Heart left ventricle (tissue), 16 donors: ENCODE data around the gene DPH6. TPM values are rescaled to one million over a fixed set of nuclear protein-coding genes. Genes with fewer than 3 reads are reported as not detected.

ENCODE experiments used
- ATAC-seq, 4 donors: fragments of 200-7000 bp; cut with Tn5 transposase; one replicate each; pipeline ENCODE4 v1.9.1; 2020 to 2022; ENCODE audit warnings: moderate library complexity in 4 of 4, mild to moderate bottlenecking in 3 of 4, moderate number of reproducible peaks in 1 of 4
- DNase-seq, 5 donors: peaks; one replicate each; pipeline ENCODE4 v3.0.0-alpha.2; 2020
- H3K27ac ChIP-seq, 12 donors: fragments of 200-600 bp; sonication (generic) in 4 of 12; one replicate each; pipeline versions ENCODE4 v1.5.0 to v1.8.0; 2016 to 2022; ENCODE audit warnings: mild to moderate bottlenecking in 2 of 12
- H3K27me3 ChIP-seq, 9 donors: fragments of 200-600 bp; sonication (generic) in 2 of 9; one replicate each; pipeline versions ENCODE4 v1.5.1 to v1.8.0; 2016 to 2022; ENCODE audit warnings: mild to moderate bottlenecking in 3 of 9
- H3K36me3 ChIP-seq, 9 donors: fragments of 200-600 bp; sonication (generic) in 2 of 9; one replicate each; pipeline versions ENCODE4 v1.5.0 to v1.8.0; 2018 to 2022; ENCODE audit warnings: mild to moderate bottlenecking in 2 of 9
- H3K4me1 ChIP-seq, 12 donors: fragments of 200-600 bp; sonication (generic) in 4 of 12; one replicate each; pipeline versions ENCODE4 v1.5.0 to v1.8.0; 2016 to 2022; ENCODE audit warnings: mild to moderate bottlenecking in 3 of 12
- H3K4me3 ChIP-seq, 12 donors: fragments of 200-600 bp; sonication (generic) in 4 of 12; one replicate each; pipeline versions ENCODE4 v1.5.0 to v1.8.0; 2017 to 2022; ENCODE audit warnings: mild to moderate bottlenecking in 9 of 12, moderate library complexity in 4 of 12
- H3K9me3 ChIP-seq, 12 donors: fragments of 200-600 bp; sonication (generic) in 4 of 12; one replicate each; pipeline versions ENCODE4 v1.5.0 to v1.8.0; 2016 to 2022; ENCODE audit warnings: mild to moderate bottlenecking in 1 of 12
- POLR2A ChIP-seq, 2 donors: fragments of 450-650 bp; IDR thresholded peaks; one replicate each; pipeline ENCODE4 v1.6.1; 2017; ENCODE audit warnings: antibody characterized with exemption in 2 of 2, mild to moderate bottlenecking in 2 of 2, moderate library complexity in 2 of 2
- WGBS, 4 donors: extraction: QIAGEN DNeasy Blood & Tissue Kit in 2 of 4; methylation state at CpG; one replicate each; pipeline versions ENCODE4 v1.1.5 to v1.1.7; 2013 to 2018; 5-methylcytosine and 5-hydroxymethylcytosine counted together
- intact Hi-C, 10 donors: fragments of 100-400 bp; cut with DNase I; formaldehyde crosslinking; loops; one replicate each; pipeline versions ENCODE4 v1.11.1 to v1.14.2; 2022
- polyA plus RNA-seq, 2 donors: library from polyadenylated mRNA; stranded (reverse); fragments of 200-250 nt; gene quantifications; one replicate each; pipeline ENCODE4 v1.2.3, GENCODE V29; 2013
- total RNA-seq, 9 donors: library from RNA; depleted of rRNA in 2 of 9; stranded (reverse); fragments of >200 nt in 2 of 9; fragmentation: NEBNext Ultra II Directional in 3 of 9; extraction: Animal tissue kit (Norgen Biotek cat#: 25700) in 3 of 9; gene quantifications; one replicate each; pipeline versions ENCODE4 v1.1.0 to v1.2.4, GENCODE V29; 2016 to 2023
- TF ChIP-seq, protein P1 (sequence below), 12 donors: fragments of 200-600 bp; sonication (generic) in 4 of 12; IDR thresholded peaks; one replicate each; pipeline versions ENCODE4 v1.5.0 to v1.8.0; 2018 to 2022; ENCODE audit warnings: antibody characterized with exemption in 12 of 12, mild to moderate bottlenecking in 5 of 12
- donor health status: ischemic (EF 13 %, LVEDD 7.1; RV severe dilation, severe dysfunction).
- donor health status: healthy with polysubstance abuse.
- donor health status: DM: no; HTN: yes; CAD: no.
- donor health status: DM: no; HTN: no; CAD: no.
- donor health status: ischemic (EF 25% LVEDD 6.9; RV normal size, moderate dysfunction).
- donor health status: ischemic (EF 25% LVEDD 5.7; RV mildly dilated, moderate dysfunction).
- donor health status: healthy.
- donor health status: DM: yes; HTN: yes; CAD: no.
- donor health status: ischemic (EF 35%, LVEDD 5.7; RV mildly dilated, moderate dysfunction).
- donor health status: nonischemic (EF 11% LVEDD 7.7; RV severe dilation, severe dysfunction).
- donor health status: DM: yes; HTN: yes; CAD: no.
- donor health status: PGD.
- donor health status: ischemic (EF 29% LVEDD 5.4; RV normal size, mild dysfunction).
- donor health status: nonischemic (EF 23%, LVEDD 6.1; RV moderate dilation, normal function).

Gene DPH6
- total and polyA plus RNA-seq, 11 donors: 5.9 to 24.8 (median 15.7) TPM

DNA sequence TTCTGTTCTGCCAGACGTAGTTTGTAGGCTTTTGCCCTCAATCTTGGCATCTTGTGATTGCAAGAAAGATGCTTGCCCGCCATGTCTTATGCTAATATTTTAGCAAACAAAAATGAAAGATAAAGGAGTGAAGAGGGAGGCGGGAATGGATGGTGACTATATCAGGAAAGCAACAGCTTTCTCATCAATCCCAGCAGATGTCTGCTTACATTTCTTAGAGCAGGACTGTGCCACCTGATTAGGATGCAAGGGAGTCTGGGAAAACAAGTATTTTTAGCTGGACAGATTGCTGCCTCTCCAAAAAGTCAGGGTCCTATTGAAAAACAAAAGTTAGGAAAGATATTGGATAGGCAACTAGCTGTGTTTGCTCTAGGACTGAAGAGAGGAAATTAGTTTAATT is 34.6 kb upstream of the DPH6 start:
- DNase-seq (no peak), ATAC-seq (peak in 1 of 4 donors; percentile 15)
- Histone ChIP-seq H3K9me3 (no peaks in the 10 kb centered on the region), H3K27ac (peak overlapping the region in 5 of 12 donors; percentile 7 to 25 (median 14)), H3K4me3 (no peak overlapping the region), H3K36me3 (no peaks in the 10 kb centered on the region), H3K27me3 (no peaks in the 10 kb centered on the region), H3K4me1 (peaks cover 0 to 25% (median 7%) of the 10 kb centered on the region in 12 donors)
- 78 to 87% (median 80%) methylated on average over 3 of the region's 3 CpGs for WGBS, 4 donors
- no peak for TF ChIP-seq POLR2A (IDR thresholded peaks at IDR 0.05)
- TF ChIP-seq, protein P1, sequence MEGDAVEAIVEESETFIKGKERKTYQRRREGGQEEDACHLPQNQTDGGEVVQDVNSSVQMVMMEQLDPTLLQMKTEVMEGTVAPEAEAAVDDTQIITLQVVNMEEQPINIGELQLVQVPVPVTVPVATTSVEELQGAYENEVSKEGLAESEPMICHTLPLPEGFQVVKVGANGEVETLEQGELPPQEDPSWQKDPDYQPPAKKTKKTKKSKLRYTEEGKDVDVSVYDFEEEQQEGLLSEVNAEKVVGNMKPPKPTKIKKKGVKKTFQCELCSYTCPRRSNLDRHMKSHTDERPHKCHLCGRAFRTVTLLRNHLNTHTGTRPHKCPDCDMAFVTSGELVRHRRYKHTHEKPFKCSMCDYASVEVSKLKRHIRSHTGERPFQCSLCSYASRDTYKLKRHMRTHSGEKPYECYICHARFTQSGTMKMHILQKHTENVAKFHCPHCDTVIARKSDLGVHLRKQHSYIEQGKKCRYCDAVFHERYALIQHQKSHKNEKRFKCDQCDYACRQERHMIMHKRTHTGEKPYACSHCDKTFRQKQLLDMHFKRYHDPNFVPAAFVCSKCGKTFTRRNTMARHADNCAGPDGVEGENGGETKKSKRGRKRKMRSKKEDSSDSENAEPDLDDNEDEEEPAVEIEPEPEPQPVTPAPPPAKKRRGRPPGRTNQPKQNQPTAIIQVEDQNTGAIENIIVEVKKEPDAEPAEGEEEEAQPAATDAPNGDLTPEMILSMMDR (IDR thresholded peaks at IDR 0.05): no peak
- intact Hi-C loops: no loop called here

DNA sequence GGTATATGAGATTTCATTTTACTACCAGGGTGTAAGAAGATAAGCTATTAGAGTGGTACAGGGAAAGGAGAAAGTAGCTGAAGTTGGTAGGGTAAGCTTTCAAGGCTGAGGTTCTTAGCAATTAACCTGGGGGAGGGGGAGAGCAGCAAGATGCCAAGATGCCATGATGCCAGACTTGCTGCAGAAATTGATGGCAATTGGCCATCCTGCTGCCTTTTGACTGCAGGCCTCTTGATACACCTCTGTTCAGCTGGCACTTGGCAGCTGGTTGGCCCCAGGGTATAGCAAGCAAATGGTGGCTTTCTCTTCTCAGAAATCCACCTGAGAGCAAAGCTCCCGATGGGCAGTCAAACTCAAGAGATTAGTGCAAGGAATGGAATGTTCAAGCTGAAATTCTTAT is 21.4 kb upstream of the DPH6 start:
- H3K36me3 ChIP-seq: no peaks in the 10 kb centered on the region
- H3K4me1 ChIP-seq: peaks cover 0 to 13% (median 0%) of the 10 kb centered on the region in 12 donors
- H3K9me3 ChIP-seq: peaks cover 0 to 5% (median 0%) of the 10 kb centered on the region in 12 donors
- peak overlapping the region in 1 of 12 donors; percentile 6 for H3K4me3 ChIP-seq
- TF ChIP-seq POLR2A (IDR thresholded peaks at IDR 0.05): no peak
- TF ChIP-seq, protein P1 (IDR thresholded peaks at IDR 0.05): no peak
- DNase-seq (peak in 2 of 5 donors; percentile 10 to 33), ATAC-seq (peak; percentile 16 to 68 (median 60))
- WGBS, 4 donors: 37 to 60% (median 47%) methylated on average over 1 of the region's 1 CpG
- no peaks in the 10 kb centered on the region for H3K27me3 ChIP-seq
- H3K27ac ChIP-seq: peak overlapping the region in 9 of 12 donors; percentile 33 to 79 (median 54)
- intact Hi-C loops: no loop called here

DNA sequence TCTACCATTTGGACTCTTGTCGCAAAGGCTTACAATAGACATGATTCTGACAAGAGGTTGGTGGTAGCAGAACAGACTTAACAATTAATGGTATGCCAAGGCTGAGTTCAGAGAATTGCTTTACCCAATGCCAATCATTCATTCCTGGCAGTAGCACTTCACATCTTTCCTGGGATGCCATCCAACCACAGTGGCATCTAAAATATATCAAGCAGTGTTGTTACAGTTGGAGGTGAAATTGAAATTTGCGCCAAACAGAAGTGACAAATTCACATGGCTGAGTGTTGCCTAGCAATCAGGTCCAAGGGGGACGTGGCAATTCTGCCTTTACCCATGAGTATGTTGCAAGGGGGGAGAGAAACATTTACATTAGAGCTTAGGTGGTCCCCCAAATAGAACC is 21.0 kb upstream of the DPH6 start:
- Histone ChIP-seq H3K27me3 (no peaks in the 10 kb centered on the region), H3K27ac (peak overlapping the region in 11 of 12 donors; percentile 17 to 79 (median 46)), H3K9me3 (peaks cover 0 to 5% (median 0%) of the 10 kb centered on the region in 12 donors), H3K4me1 (peaks cover 0 to 13% (median 0%) of the 10 kb centered on the region in 12 donors), H3K4me3 (peak overlapping the region in 4 of 12 donors; percentile 4 to 19 (median 7)), H3K36me3 (no peaks in the 10 kb centered on the region)
- intact Hi-C loops: no loop called here
- ATAC-seq (peak; percentile 84 to 92 (median 86)), DNase-seq (peak in 4 of 5 donors; percentile 33 to 42 (median 38))
- no peak for TF ChIP-seq POLR2A (IDR thresholded peaks at IDR 0.05)
- TF ChIP-seq, protein P1 (IDR thresholded peaks at IDR 0.05): no peak
- WGBS, 4 donors: 48 to 65% (median 61%) methylated on average over 3 of the region's 3 CpGs

DNA sequence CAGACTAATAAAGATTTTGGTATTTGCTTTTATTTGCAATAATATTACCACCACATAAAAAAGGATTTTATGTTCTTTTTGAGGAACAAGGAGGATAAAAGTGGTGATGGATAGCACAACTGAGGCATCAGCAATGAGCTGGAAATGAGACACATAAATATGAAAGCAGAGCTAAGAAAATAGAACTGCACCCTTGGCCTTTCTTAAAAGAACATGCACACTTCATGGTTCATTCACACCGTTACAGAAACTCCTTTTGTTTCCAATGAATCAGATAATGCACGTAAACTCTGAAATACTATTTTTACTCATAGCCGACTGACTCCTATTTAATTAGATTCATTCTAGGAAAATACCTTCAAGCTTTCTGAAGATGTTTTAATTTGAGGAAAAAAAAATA is 19.9 kb upstream of the DPH6 start:
- Histone ChIP-seq H3K27me3 (no peaks in the 10 kb centered on the region), H3K27ac (peak overlapping the region in 6 of 12 donors; percentile 18 to 79 (median 61)), H3K36me3 (no peaks in the 10 kb centered on the region), H3K4me3 (no peak overlapping the region), H3K9me3 (peaks cover 0 to 5% (median 0%) of the 10 kb centered on the region in 12 donors), H3K4me1 (peaks cover 0 to 13% (median 0%) of the 10 kb centered on the region in 12 donors)
- WGBS, 4 donors: 45 to 67% (median 59%) methylated on average over 3 of the region's 3 CpGs
- DNase-seq (no peak), ATAC-seq (no peak)
- no peak for TF ChIP-seq POLR2A (IDR thresholded peaks at IDR 0.05)
- TF ChIP-seq, protein P1 (IDR thresholded peaks at IDR 0.05): no peak
- intact Hi-C loops: no loop called here
